Coronary artery (tissue), 2 donors: Measurements from ENCODE around the gene PSMC6.
"Not testable (repeated sequence)": the region's sequence is repeated elsewhere in the genome, so short reads cannot be mapped to it uniquely, and the experiment has no call there.

Source experiments
- DNase-seq: peaks from one replicate; pipeline ENCODE4 v3.0.0-alpha.2; 2017; ENCODE audit warnings: low spot score
- H3K27ac ChIP-seq, 2 donors: fragments of 200-600 bp; sonication (generic); one replicate each; pipeline ENCODE4 v1.5.1; 2016 to 2019
- H3K4me3 ChIP-seq: fragments of 200-600 bp; sonication (generic); 2 replicates; pipeline ENCODE4 v1.5.1; 2016; ENCODE audit warnings: mild to moderate bottlenecking, moderate library complexity
- CTCF ChIP-seq: fragments of 200-600 bp; sonication (generic); IDR thresholded peaks from one replicate; pipeline ENCODE4 v1.5.1; 2019; ENCODE audit warnings: antibody characterized with exemption

The PSMC6 gene

GRCh38 chr14:52748647-52749292 is 41.8 kb downstream of the PSMC6 start:
- no peak overlapping the region for H3K27ac ChIP-seq
- H3K4me3 ChIP-seq: no peak overlapping the region
- DNase-seq: no peak
- no peak for TF ChIP-seq CTCF

- no peak for TF ChIP-seq CTCF
- H3K27ac ChIP-seq: no peak overlapping the region
- DNase-seq: no peak
Measured at GRCh38 chr14:52755607-52756316, 48.8 kb downstream of the PSMC6 start.

GRCh38 chr14:52759145-52759544 is 52.1 kb downstream of the PSMC6 start:
- no peak for TF ChIP-seq CTCF
- Histone ChIP-seq H3K27ac (no peak overlapping the region), H3K4me3 (no peak overlapping the region)
- no peak for DNase-seq

More at GRCh38 chr14:52755607-52756316, 48.8 kb downstream of the PSMC6 start:
- no peak overlapping the region for H3K4me3 ChIP-seq

GRCh38 chr14:52762923-52763322 is 55.9 kb downstream of the PSMC6 start:
- H3K4me3 ChIP-seq, H3K27ac ChIP-seq, DNase-seq: not testable (repeated sequence)

- H3K27ac ChIP-seq: no peak overlapping the region
Measured at GRCh38 chr14:52767058-52767833, 60.2 kb downstream of the PSMC6 start.

GRCh38 chr14:52769887-52770286 is 62.9 kb downstream of the PSMC6 start:
- no peak for DNase-seq
- TF ChIP-seq CTCF: no peak
- H3K27ac ChIP-seq: no peak overlapping the region

More at GRCh38 chr14:52767058-52767833, 60.2 kb downstream of the PSMC6 start:
- no peak for TF ChIP-seq CTCF
- no peak for DNase-seq
- H3K4me3 ChIP-seq: no peak overlapping the region

GRCh38 chr14:52776816-52777215 is 69.8 kb downstream of the PSMC6 start:
- no peak for TF ChIP-seq CTCF
- Histone ChIP-seq H3K4me3 (no peak overlapping the region), H3K27ac (no peak overlapping the region)
- DNase-seq: no peak

More at GRCh38 chr14:52769887-52770286, 62.9 kb downstream of the PSMC6 start:
- H3K4me3 ChIP-seq: no peak overlapping the region
